Astrocyte (in vitro differentiated cells and primary cell): ENCODE results near the gene B3GALT6. TPM values are rescaled to one million over a fixed set of nuclear protein-coding genes. Genes with fewer than 3 reads are reported as not detected.

ENCODE experiments used
- DNase-seq: peaks from one replicate; pipeline ENCODE4 v3.0.0-alpha.2; 2010; ENCODE audit warnings: low read depth
- FAIRE-seq: peaks from 2 replicates; lab custom pipeline; 2011; peaks lifted over from hg19 to GRCh38; lab: Jason Lieb, UNC
- H2AFZ ChIP-seq: 2 replicates; pipeline ENCODE4 v1.6.0; 2012; ENCODE audit warnings: low read depth, low read length, inconsistent platforms
- H3K27ac ChIP-seq: 2 replicates; pipeline ENCODE4 v1.5.1; 2011; ENCODE audit warnings: low read depth, low read length, inconsistent platforms
- H3K27me3 ChIP-seq: 2 replicates; pipeline ENCODE4 v1.6.0; 2011; ENCODE audit warnings: low read length, inconsistent platforms; ENCODE audit not compliant: insufficient read depth
- H3K36me3 ChIP-seq: 2 replicates; pipeline ENCODE4 v1.5.1; 2011; ENCODE audit warnings: low read length, inconsistent platforms; ENCODE audit not compliant: insufficient read depth
- H3K4me1 ChIP-seq: 2 replicates; pipeline ENCODE4 v1.5.1; 2011; ENCODE audit warnings: low read length, inconsistent platforms; ENCODE audit not compliant: insufficient read depth
- H3K4me2 ChIP-seq: 2 replicates; pipeline ENCODE4 v1.6.0; 2012; ENCODE audit warnings: low read length, inconsistent platforms
- H3K4me3 ChIP-seq: 2 replicates; pipeline ENCODE4 v1.5.1; 2011; ENCODE audit warnings: low read depth, mild to moderate bottlenecking, low read length, inconsistent platforms; ENCODE audit not compliant: insufficient read depth
- H3K79me2 ChIP-seq: 2 replicates; pipeline ENCODE4 v1.6.0; 2012; ENCODE audit warnings: mild to moderate bottlenecking, low read length, inconsistent platforms; ENCODE audit not compliant: insufficient read depth
- H3K9ac ChIP-seq: 2 replicates; pipeline ENCODE4 v1.6.0; 2012; ENCODE audit warnings: mild to moderate bottlenecking, low read length, inconsistent platforms
- H3K9me3 ChIP-seq: 2 replicates; pipeline ENCODE4 v1.5.1; 2012; ENCODE audit warnings: low read depth, mild to moderate bottlenecking, low read length, inconsistent platforms; ENCODE audit not compliant: insufficient read depth
- H4K20me1 ChIP-seq: 2 replicates; pipeline ENCODE4 v1.6.0; 2012; ENCODE audit warnings: low read length, inconsistent platforms; ENCODE audit not compliant: insufficient read depth
- H3K27ac Mint-ChIP-seq: one replicate; pipeline ENCODE4 v1.8.0; 2021; ENCODE audit warnings: mild to moderate bottlenecking, mixed read lengths; ENCODE audit not compliant: unreplicated experiment
- H3K27me3 Mint-ChIP-seq: one replicate; pipeline ENCODE4 v1.8.0; 2021; ENCODE audit warnings: low read depth, mixed read lengths; ENCODE audit not compliant: unreplicated experiment
- H3K36me3 Mint-ChIP-seq: one replicate; pipeline ENCODE4 v1.8.0; 2021; ENCODE audit warnings: low read depth, mixed read lengths; ENCODE audit not compliant: unreplicated experiment
- H3K4me1 Mint-ChIP-seq: one replicate; pipeline ENCODE4 v1.8.0; 2021; ENCODE audit warnings: low read depth, mixed read lengths; ENCODE audit not compliant: unreplicated experiment
- H3K4me3 Mint-ChIP-seq: one replicate; pipeline ENCODE4 v1.8.0; 2021; ENCODE audit warnings: mild to moderate bottlenecking, moderate library complexity, mixed read lengths; ENCODE audit not compliant: unreplicated experiment
- H3K9me3 Mint-ChIP-seq: one replicate; pipeline ENCODE4 v1.8.0; 2021; ENCODE audit warnings: mild to moderate bottlenecking, mixed read lengths; ENCODE audit not compliant: unreplicated experiment
- CTCF ChIP-seq: IDR thresholded peaks from 2 replicates; pipeline ENCODE4 v1.5.1; 2011; ENCODE audit warnings: low read depth, mild to moderate bottlenecking, inconsistent platforms, low read length, moderate library complexity; ENCODE audit not compliant: insufficient read depth
- EZH2 ChIP-seq: IDR thresholded peaks from 2 replicates; pipeline ENCODE4 v1.6.1; 2012; ENCODE audit warnings: mild to moderate bottlenecking, low read length, inconsistent platforms; ENCODE audit not compliant: insufficient read depth
- total RNA-seq: library from RNA; stranded (reverse); gene quantifications from 2 replicates; pipeline ENCODE4 v1.2.1, GENCODE V29; 2021

The B3GALT6 gene
- total RNA-seq, 1 donor from 2014 or later, result 22.4 TPM

GRCh38 chr1:1260843-1261560, 29.0 kb downstream of the B3GALT6 start:
- FAIRE-seq (no peak), DNase-seq (no peak)
- Mint-ChIP-seq H3K4me3 (no peak overlapping the region), H3K27ac (no peak overlapping the region), H3K36me3 (peaks cover 15% of the 10 kb centered on the region), H3K4me1 (peaks cover 23% of the 10 kb centered on the region), H3K27me3 (no peaks in the 10 kb centered on the region), H3K9me3 (no peaks in the 10 kb centered on the region)
- Histone ChIP-seq H3K27me3 (no peaks in the 10 kb centered on the region), H4K20me1 (peaks cover 41% of the 10 kb centered on the region), H3K79me2 (peaks cover 63% of the 10 kb centered on the region), H3K36me3 (peaks cover 17% of the 10 kb centered on the region), H3K27ac (no peak overlapping the region), H3K4me2 (no peak overlapping the region), H3K4me3 (no peak overlapping the region), H3K4me1 (peaks cover 18% of the 10 kb centered on the region), H3K9ac (no peak overlapping the region), H2AFZ (no peak overlapping the region), H3K9me3 (no peaks in the 10 kb centered on the region)
- TF ChIP-seq CTCF (no peak), EZH2 (no peak)

GRCh38 chr1:1262071-1262470, 30.0 kb downstream of the B3GALT6 start:
- Histone ChIP-seq H3K36me3 (peaks cover 15% of the 10 kb centered on the region), H3K27me3 (no peaks in the 10 kb centered on the region), H3K9me3 (no peaks in the 10 kb centered on the region), H2AFZ (no peak overlapping the region), H4K20me1 (peaks cover 37% of the 10 kb centered on the region), H3K9ac (no peak overlapping the region), H3K79me2 (peaks cover 67% of the 10 kb centered on the region), H3K4me1 (peaks cover 20% of the 10 kb centered on the region), H3K4me3 (no peak overlapping the region), H3K4me2 (no peak overlapping the region), H3K27ac (no peak overlapping the region)
- no peaks in the 10 kb centered on the region for H3K9me3 Mint-ChIP-seq
- no peak for TF ChIP-seq CTCF
- no peak for TF ChIP-seq EZH2
- no peaks in the 10 kb centered on the region for H3K27me3 Mint-ChIP-seq
- H3K36me3 Mint-ChIP-seq, result peaks cover 13% of the 10 kb centered on the region
- FAIRE-seq (no peak), DNase-seq (no peak)
- no peak overlapping the region for H3K27ac Mint-ChIP-seq
- no peak overlapping the region for H3K4me3 Mint-ChIP-seq
- peaks cover 25% of the 10 kb centered on the region for H3K4me1 Mint-ChIP-seq

- Mint-ChIP-seq H3K4me3 (no peak overlapping the region), H3K4me1 (peaks cover 25% of the 10 kb centered on the region), H3K36me3 (peaks cover 13% of the 10 kb centered on the region), H3K27me3 (no peaks in the 10 kb centered on the region), H3K27ac (no peak overlapping the region), H3K9me3 (no peaks in the 10 kb centered on the region)
- H3K4me3 ChIP-seq, result no peak overlapping the region
- H3K27ac ChIP-seq, result no peak overlapping the region
- H3K27me3 ChIP-seq, result no peaks in the 10 kb centered on the region
- no peak overlapping the region for H3K4me2 ChIP-seq
- TF ChIP-seq EZH2, result no peak
- no peak for TF ChIP-seq CTCF
- peaks cover 38% of the 10 kb centered on the region for H4K20me1 ChIP-seq
- H2AFZ ChIP-seq, result no peak overlapping the region
- DNase-seq (no peak), FAIRE-seq (no peak)
- H3K4me1 ChIP-seq, result peaks cover 20% of the 10 kb centered on the region
- H3K9ac ChIP-seq, result no peak overlapping the region
- H3K79me2 ChIP-seq, result peaks cover 70% of the 10 kb centered on the region
- H3K36me3 ChIP-seq, result peaks cover 15% of the 10 kb centered on the region
- H3K9me3 ChIP-seq, result no peaks in the 10 kb centered on the region
These were observed 30.7 kb downstream of the B3GALT6 start for GRCh38 chr1:1262758-1263157.
